ENCODE results near the gene PLCXD3.

Gene PLCXD3

DNA sequence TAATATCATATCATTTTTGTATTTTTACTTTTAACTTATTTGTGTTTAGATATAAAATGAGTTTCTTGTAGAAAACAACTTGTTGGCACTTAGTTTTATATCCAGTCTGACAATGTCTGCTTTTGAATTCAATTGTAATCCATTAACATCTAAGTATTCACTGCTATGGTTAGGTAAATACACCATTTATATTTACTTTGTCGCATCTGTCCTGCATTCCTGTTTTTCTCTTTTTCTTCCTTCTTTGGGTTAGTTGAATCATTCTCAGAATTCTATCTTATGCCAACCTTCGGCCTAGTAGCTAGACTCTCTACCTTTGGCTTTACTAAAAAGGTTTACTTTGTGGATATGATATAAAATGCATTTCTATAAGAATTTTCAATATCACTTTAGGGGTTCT, 107.6 kb downstream of the PLCXD3 start:
- DNase-seq (ENCODE audit: low read depth in 1 of 2, low spot score in 1 of 2): no peak
- Histone ChIP-seq H3K27me3 (ENCODE audit: insufficient read depth, poor library complexity, severe bottlenecking) (no peaks in the 10 kb centered on the region), H3K27ac (replicated peaks) (no peak overlapping the region), H3K4me3 (replicated peaks; ENCODE audit: insufficient read depth, low read length) (no peak overlapping the region)
- no peak for TF ChIP-seq GABPA (IDR thresholded peaks at IDR 0.05; ENCODE audit: low read depth)
- TF ChIP-seq, protein P1, sequence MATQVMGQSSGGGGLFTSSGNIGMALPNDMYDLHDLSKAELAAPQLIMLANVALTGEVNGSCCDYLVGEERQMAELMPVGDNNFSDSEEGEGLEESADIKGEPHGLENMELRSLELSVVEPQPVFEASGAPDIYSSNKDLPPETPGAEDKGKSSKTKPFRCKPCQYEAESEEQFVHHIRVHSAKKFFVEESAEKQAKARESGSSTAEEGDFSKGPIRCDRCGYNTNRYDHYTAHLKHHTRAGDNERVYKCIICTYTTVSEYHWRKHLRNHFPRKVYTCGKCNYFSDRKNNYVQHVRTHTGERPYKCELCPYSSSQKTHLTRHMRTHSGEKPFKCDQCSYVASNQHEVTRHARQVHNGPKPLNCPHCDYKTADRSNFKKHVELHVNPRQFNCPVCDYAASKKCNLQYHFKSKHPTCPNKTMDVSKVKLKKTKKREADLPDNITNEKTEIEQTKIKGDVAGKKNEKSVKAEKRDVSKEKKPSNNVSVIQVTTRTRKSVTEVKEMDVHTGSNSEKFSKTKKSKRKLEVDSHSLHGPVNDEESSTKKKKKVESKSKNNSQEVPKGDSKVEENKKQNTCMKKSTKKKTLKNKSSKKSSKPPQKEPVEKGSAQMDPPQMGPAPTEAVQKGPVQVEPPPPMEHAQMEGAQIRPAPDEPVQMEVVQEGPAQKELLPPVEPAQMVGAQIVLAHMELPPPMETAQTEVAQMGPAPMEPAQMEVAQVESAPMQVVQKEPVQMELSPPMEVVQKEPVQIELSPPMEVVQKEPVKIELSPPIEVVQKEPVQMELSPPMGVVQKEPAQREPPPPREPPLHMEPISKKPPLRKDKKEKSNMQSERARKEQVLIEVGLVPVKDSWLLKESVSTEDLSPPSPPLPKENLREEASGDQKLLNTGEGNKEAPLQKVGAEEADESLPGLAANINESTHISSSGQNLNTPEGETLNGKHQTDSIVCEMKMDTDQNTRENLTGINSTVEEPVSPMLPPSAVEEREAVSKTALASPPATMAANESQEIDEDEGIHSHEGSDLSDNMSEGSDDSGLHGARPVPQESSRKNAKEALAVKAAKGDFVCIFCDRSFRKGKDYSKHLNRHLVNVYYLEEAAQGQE (IDR thresholded peaks at IDR 0.05; ENCODE audit: insufficient replicate concordance, low read depth): no peak
- no peak for TF ChIP-seq SPI1 (IDR thresholded peaks at IDR 0.05; ENCODE audit: borderline replicate concordance, low read depth)
- TF ChIP-seq, protein P2, sequence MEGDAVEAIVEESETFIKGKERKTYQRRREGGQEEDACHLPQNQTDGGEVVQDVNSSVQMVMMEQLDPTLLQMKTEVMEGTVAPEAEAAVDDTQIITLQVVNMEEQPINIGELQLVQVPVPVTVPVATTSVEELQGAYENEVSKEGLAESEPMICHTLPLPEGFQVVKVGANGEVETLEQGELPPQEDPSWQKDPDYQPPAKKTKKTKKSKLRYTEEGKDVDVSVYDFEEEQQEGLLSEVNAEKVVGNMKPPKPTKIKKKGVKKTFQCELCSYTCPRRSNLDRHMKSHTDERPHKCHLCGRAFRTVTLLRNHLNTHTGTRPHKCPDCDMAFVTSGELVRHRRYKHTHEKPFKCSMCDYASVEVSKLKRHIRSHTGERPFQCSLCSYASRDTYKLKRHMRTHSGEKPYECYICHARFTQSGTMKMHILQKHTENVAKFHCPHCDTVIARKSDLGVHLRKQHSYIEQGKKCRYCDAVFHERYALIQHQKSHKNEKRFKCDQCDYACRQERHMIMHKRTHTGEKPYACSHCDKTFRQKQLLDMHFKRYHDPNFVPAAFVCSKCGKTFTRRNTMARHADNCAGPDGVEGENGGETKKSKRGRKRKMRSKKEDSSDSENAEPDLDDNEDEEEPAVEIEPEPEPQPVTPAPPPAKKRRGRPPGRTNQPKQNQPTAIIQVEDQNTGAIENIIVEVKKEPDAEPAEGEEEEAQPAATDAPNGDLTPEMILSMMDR (IDR thresholded peaks at IDR 0.05; ENCODE audit: insufficient read depth, low read length): no peak
- no peak for TF ChIP-seq POLR2AphosphoS5 (IDR thresholded peaks at IDR 0.05; ENCODE audit: low read depth)

DNA sequence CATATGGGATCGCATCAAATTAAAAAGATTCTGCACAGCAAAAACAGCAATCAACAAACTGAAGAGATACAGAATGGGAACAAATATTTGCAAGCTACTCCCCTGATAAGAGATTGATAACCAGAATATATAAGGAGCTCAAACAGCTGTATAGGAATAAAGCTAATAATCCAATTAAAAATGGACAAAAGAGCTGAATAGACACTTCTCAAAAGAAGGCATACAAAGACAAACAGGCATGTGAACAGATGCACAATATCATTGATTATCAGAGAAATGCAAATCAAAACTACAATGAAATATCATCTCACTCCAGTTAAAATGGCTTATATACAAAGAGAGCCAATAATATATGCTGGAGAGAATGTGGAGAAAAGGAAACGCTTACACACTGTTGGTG, 110.6 kb downstream of the PLCXD3 start:
- no peak overlapping the region for H3K4me3 ChIP-seq (replicated peaks; ENCODE audit: insufficient read depth, low read length)
- H3K27ac ChIP-seq (replicated peaks): no peak overlapping the region
- TF ChIP-seq GABPA (IDR thresholded peaks at IDR 0.05; ENCODE audit: low read depth): no peak
- no peak for TF ChIP-seq SPI1 (IDR thresholded peaks at IDR 0.05; ENCODE audit: borderline replicate concordance, low read depth)
- TF ChIP-seq, protein P1 (IDR thresholded peaks at IDR 0.05; ENCODE audit: insufficient replicate concordance, low read depth): no peak
- TF ChIP-seq POLR2AphosphoS5 (IDR thresholded peaks at IDR 0.05; ENCODE audit: low read depth): no peak
- TF ChIP-seq, protein P2 (IDR thresholded peaks at IDR 0.05; ENCODE audit: insufficient read depth, low read length): no peak
- H3K27me3 ChIP-seq (ENCODE audit: insufficient read depth, poor library complexity, severe bottlenecking): no peaks in the 10 kb centered on the region
- DNase-seq (ENCODE audit: low read depth in 1 of 2, low spot score in 1 of 2): no peak

DNA sequence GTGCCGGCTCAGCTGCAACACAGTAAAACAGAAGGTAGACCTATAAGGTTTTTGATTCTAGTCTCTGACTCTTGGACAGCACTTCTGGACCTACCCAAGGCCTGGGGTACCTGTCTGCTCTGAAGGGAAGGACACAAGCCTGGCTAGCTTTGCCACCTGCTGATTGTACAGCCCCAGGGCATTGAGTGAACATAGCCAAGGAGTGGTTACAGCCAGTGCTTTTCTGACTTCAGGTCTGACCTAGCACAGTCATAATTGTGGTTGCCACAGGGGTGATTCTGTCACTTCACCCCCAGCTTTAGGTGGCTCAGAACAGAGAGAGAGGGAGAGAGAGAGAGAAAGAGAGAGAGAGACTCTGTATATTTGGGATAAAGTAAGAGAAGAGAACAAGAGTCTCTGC, 118.4 kb downstream of the PLCXD3 start:
- TF ChIP-seq SPI1 (IDR thresholded peaks at IDR 0.05; ENCODE audit: borderline replicate concordance, low read depth): no peak
- TF ChIP-seq GABPA (IDR thresholded peaks at IDR 0.05; ENCODE audit: low read depth): no peak
- TF ChIP-seq POLR2AphosphoS5 (IDR thresholded peaks at IDR 0.05; ENCODE audit: low read depth): no peak
- TF ChIP-seq, protein P1 (IDR thresholded peaks at IDR 0.05; ENCODE audit: insufficient replicate concordance, low read depth): no peak
- TF ChIP-seq, protein P2 (IDR thresholded peaks at IDR 0.05; ENCODE audit: insufficient read depth, low read length): no peak
- H3K27ac ChIP-seq (replicated peaks): no peak overlapping the region
- no peak overlapping the region for H3K4me3 ChIP-seq (replicated peaks; ENCODE audit: insufficient read depth, low read length)
- no peak for DNase-seq (ENCODE audit: low read depth in 1 of 2, low spot score in 1 of 2)
- no peaks in the 10 kb centered on the region for H3K27me3 ChIP-seq (ENCODE audit: insufficient read depth, poor library complexity, severe bottlenecking)

Data from HL-60 (cell line).